K562 (cell line): ENCODE measurements around the gene ORC1. TPM values are rescaled to one million over a fixed set of nuclear protein-coding genes. Genes with fewer than 3 reads are reported as not detected.

Experiments used
- ATAC-seq: fragments of 200-7000 bp; cut with Tn5 transposase; 3 replicates; pipeline ENCODE4 v1.9.1; 2020; ENCODE audit warnings: moderate library complexity
- BruUV-seq: library from RNA; stranded (reverse); fragments of 400-500 nt; replicated peaks from 2 replicates; lab custom pipeline; 2021; lab: Mats Ljungman, UMichigan
- CTCF ChIA-PET: fragments of 300-600 bp; formaldehyde crosslinking; extraction: SDS; loops from one replicate; lab custom pipeline; 2021; ENCODE audit warnings: low intra/inter-chr PET ratio; lab: Yijun Ruan, JAX
- POLR2A ChIA-PET: fragments of 300-600, 350-650 bp; sonication (Branson Sonifier 250); formaldehyde crosslinking; extraction: SDS; loops from one replicate; lab custom pipeline; 2021; ENCODE audit warnings: antibody characterized with exemption, inconsistent platforms; lab: Yijun Ruan, JAX
- DNase-seq, 4 experiments: peaks; one replicate each; pipeline versions ENCODE4 v3.0.0 to v3.0.0-alpha.2; 2011 to 2018; ENCODE audit warnings: low spot score in 3 of 4, mixed read lengths in 3 of 4; ENCODE audit errors: extremely low read depth in 1 of 4
- FAIRE-seq: peaks from 2 replicates; lab custom pipeline; 2011; peaks lifted over from hg19 to GRCh38; lab: Jason Lieb, UNC
- H2AFZ ChIP-seq: 2 replicates; pipeline ENCODE4 v1.6.0; 2011; ENCODE audit warnings: low read depth, low read length, control low read depth, inconsistent platforms
- H3K27ac ChIP-seq: fragments of 200-600 bp; 3 replicates; pipeline ENCODE4 v1.8.0; 2011; ENCODE audit warnings: low read depth, mild to moderate bottlenecking, control low read depth, inconsistent platforms, low read length, moderate library complexity, mixed read lengths; ENCODE audit errors: extremely low read depth
- H3K27me3 ChIP-seq, 2 experiments: fragments of 300-600 bp in 1 of 2; 2 replicates in 1 of 2; 3 replicates in 1 of 2; pipeline versions ENCODE4 v1.6.0 to v1.8.0; 2011; ENCODE audit warnings: inconsistent platforms in 2 of 2, low read length in 2 of 2, mild to moderate bottlenecking in 1 of 2, mixed read lengths in 1 of 2, moderate library complexity in 1 of 2; ENCODE audit not compliant: control insufficient read depth in 2 of 2, insufficient read depth in 2 of 2
- H3K36me3 ChIP-seq: fragments of 300-600 bp; 3 replicates; pipeline ENCODE4 v1.8.0; 2011; ENCODE audit warnings: mild to moderate bottlenecking, low read length, inconsistent platforms; ENCODE audit not compliant: control insufficient read depth, insufficient read depth
- H3K4me1 ChIP-seq, 2 experiments: fragments of 200-600 bp in 1 of 2; replicated peaks in 1 of 2; 2 replicates in 1 of 2; 3 replicates in 1 of 2; pipeline versions ENCODE4 v1.5.1 to v1.8.0; 2011; ENCODE audit warnings: inconsistent platforms in 2 of 2, low read length in 2 of 2, mild to moderate bottlenecking in 1 of 2, mixed read lengths in 1 of 2, moderate library complexity in 1 of 2; ENCODE audit not compliant: control insufficient read depth in 2 of 2, insufficient read depth in 2 of 2
- H3K4me2 ChIP-seq: 2 replicates; pipeline ENCODE4 v1.6.1; 2011; ENCODE audit warnings: low read length, control low read depth, inconsistent platforms, mixed read lengths; ENCODE audit not compliant: insufficient read depth
- H3K4me3 ChIP-seq: fragments of 200-600 bp; sonication (generic), shearing (Covaris generic); 2 replicates; pipeline ENCODE4 v1.5.1; 2016; ENCODE audit warnings: control low read depth, inconsistent platforms
- H3K79me2 ChIP-seq: fragments of 200-600 bp; 3 replicates; pipeline ENCODE4 v1.8.0; 2011; ENCODE audit warnings: low read length, inconsistent platforms; ENCODE audit not compliant: control insufficient read depth, insufficient read depth
- H3K9ac ChIP-seq, 2 experiments: 2 replicates each; pipeline versions ENCODE4 v1.6.0 to v1.6.1; 2011; ENCODE audit warnings: low read depth in 2 of 2, low read length in 2 of 2, control low read depth in 1 of 2, inconsistent platforms in 1 of 2, mild to moderate bottlenecking in 1 of 2, mixed read lengths in 1 of 2; ENCODE audit not compliant: insufficient read depth in 1 of 2
- H3K9me1 ChIP-seq: one replicate; pipeline ENCODE4 v1.6.0; 2011; ENCODE audit warnings: inconsistent platforms, mild to moderate bottlenecking, low read length, moderate library complexity; ENCODE audit not compliant: control insufficient read depth, insufficient read depth
- H3K9me3 ChIP-seq: replicated peaks from 2 replicates; pipeline ENCODE4 v1.5.1; 2011; ENCODE audit warnings: low read depth, low read length, inconsistent platforms; ENCODE audit not compliant: control insufficient read depth, insufficient read depth
- H4K20me1 ChIP-seq: replicated peaks from 2 replicates; pipeline ENCODE4 v1.6.1; 2011; ENCODE audit warnings: low read length, inconsistent platforms, mixed read lengths; ENCODE audit not compliant: control insufficient read depth, insufficient read depth
- CREB1 ChIP-seq, 2 experiments: sonication (generic) in 1 of 2; formaldehyde crosslinking in 1 of 2; IDR thresholded peaks; 2 replicates each; pipeline versions ENCODE4 v1.6.1 to v1.8.0; 2012 to 2022; ENCODE audit warnings: inconsistent platforms in 1 of 2, mild to moderate bottlenecking in 1 of 2, missing genetic modification reagents in 1 of 2, moderate library complexity in 1 of 2
- CSDE1 ChIP-seq, 2 experiments: fragments of 450-650 bp; IDR thresholded peaks; 2 replicates each; pipeline ENCODE4 v1.6.1; 2016; ENCODE audit warnings: mild to moderate bottlenecking in 1 of 2
- FOXK1 ChIP-seq: sonication (generic); formaldehyde crosslinking; IDR thresholded peaks from 2 replicates; pipeline ENCODE4 v1.8.0; 2022; ENCODE audit warnings: missing genetic modification reagents, mild to moderate bottlenecking, borderline replicate concordance
- ILK ChIP-seq: fragments of 450-650 bp; IDR thresholded peaks from 2 replicates; pipeline ENCODE4 v1.6.1; 2016; ENCODE audit warnings: missing genetic modification characterization, low read depth, mild to moderate bottlenecking, missing compliant biosample characterization, moderate library complexity, borderline replicate concordance
- NR2C1 ChIP-seq, 2 experiments: fragments of 450-650 bp; IDR thresholded peaks; 2 replicates each; pipeline ENCODE4 v1.6.1; 2017; ENCODE audit warnings: mild to moderate bottlenecking in 2 of 2, antibody characterized with exemption in 1 of 2, inconsistent platforms in 1 of 2, missing compliant biosample characterization in 1 of 2, missing genetic modification characterization in 1 of 2
- SMAD3 ChIP-seq: fragments of 450-650 bp; formaldehyde crosslinking; conservative IDR thresholded peaks from 2 replicates; pipeline ENCODE4 v1.4.0; 2020; ENCODE audit warnings: mild to moderate bottlenecking
- TEAD1 ChIP-seq, 2 experiments: fragments of 450-650 bp in 1 of 2; sonication (generic) in 1 of 2; formaldehyde crosslinking; IDR thresholded peaks; 2 replicates each; pipeline versions ENCODE4 v1.4.0 to v1.8.0; 2020 to 2022; ENCODE audit warnings: mild to moderate bottlenecking in 2 of 2, missing genetic modification reagents in 1 of 2
- TRIM24 ChIP-seq, 2 experiments: fragments of 450-650 bp; IDR thresholded peaks; 2 replicates each; pipeline ENCODE4 v1.6.1; 2016
- ZFPM2 ChIP-seq: fragments of 250-450 bp; sonication (Bioruptor Pico); IDR thresholded peaks from 2 replicates; pipeline ENCODE4 v1.5.1; 2022; ENCODE audit warnings: mild to moderate bottlenecking
- ZNF408 ChIP-seq: fragments of 250-450 bp; sonication (Bioruptor Pico); IDR thresholded peaks from 2 replicates; pipeline ENCODE4 v1.4.0; 2020; ENCODE audit warnings: low read depth, mild to moderate bottlenecking, moderate library complexity
- ZNF583 ChIP-seq: fragments of 250-450 bp; sonication (Bioruptor Pico); IDR thresholded peaks from 2 replicates; pipeline ENCODE4 v1.4.0; 2020
- ZNF584 ChIP-seq: fragments of 200-800 bp; sonication (Bioruptor generic); IDR thresholded peaks from 2 replicates; pipeline ENCODE4 v1.6.1; 2016; ENCODE audit warnings: low read depth, mild to moderate bottlenecking, missing genetic modification characterization, missing compliant biosample characterization
- ZNF830 ChIP-seq: fragments of 250-450 bp; sonication (Bioruptor Pico); IDR thresholded peaks from 2 replicates; pipeline ENCODE4 v1.5.0; 2021; ENCODE audit warnings: mild to moderate bottlenecking
- WGBS: fragments of 100-300 bp; shearing (Covaris generic); methylation state at CpG from one replicate; pipeline ENCODE4 v1.1.6; 2016; ENCODE audit warnings: low coverage, mixed read lengths; ENCODE audit not compliant: insufficient coverage; ENCODE audit errors: missing lambda C conversion rate; 5-methylcytosine and 5-hydroxymethylcytosine counted together
- in situ Hi-C: fragments of 300-500 bp; cut with MboI; formaldehyde crosslinking; loops from 4 replicates; pipeline ENCODE4 v1.15.0; 2018; ENCODE audit warnings: inconsistent platforms, mixed read lengths
- intact Hi-C: fragments of 100-400 bp; cut with micrococcal nuclease; formaldehyde crosslinking; loops from 2 replicates; pipeline ENCODE4 v1.14.2; 2022
- polyA plus RNA-seq, 8 experiments: library from polyadenylated mRNA; depleted of rRNA in 4 of 8; stranded (reverse) in 5 of 8; unstranded in 3 of 8; fragments of >200 nt; fragmentation: Nextera tagmentation in 2 of 8; fragmentation: Illumina TruSeq in 1 of 8; extraction: Ambion mirVana in 2 of 8; extraction: Trizol in 1 of 8; gene quantifications; 2 replicates each; pipeline versions ENCODE4 v1.2.1 to v1.2.3, GENCODE V29; 2011 to 2014; ENCODE audit warnings: inconsistent platforms in 1 of 8, missing spikeins in 1 of 8
- total RNA-seq, 7 experiments: library from RNA; depleted of rRNA in 6 of 7; stranded (reverse); fragments of >200 nt in 6 of 7; fragmentation: Illumina TruSeq in 2 of 7; extraction: Trizol in 2 of 7; gene quantifications; 2 replicates each; pipeline versions ENCODE4 v1.2.1 to v1.2.3, GENCODE V29; 2011 to 2021; ENCODE audit warnings: low replicate concordance in 1 of 7
- TF ChIP-seq, protein P1 (sequence below): fragments of 450-650 bp; formaldehyde crosslinking; IDR thresholded peaks from 2 replicates; pipeline ENCODE4 v1.4.0; 2020; ENCODE audit warnings: mild to moderate bottlenecking
- TF ChIP-seq, protein P2 (sequence below): fragments of 450-650 bp; formaldehyde crosslinking; IDR thresholded peaks from 2 replicates; pipeline ENCODE4 v1.4.0; 2020; ENCODE audit warnings: mild to moderate bottlenecking, mixed read lengths
- TF ChIP-seq, protein P3 (sequence below): IDR thresholded peaks from 2 replicates; pipeline ENCODE4 v1.6.1; 2011; ENCODE audit not compliant: insufficient read length; ENCODE audit errors: extremely low read depth

The ORC1 gene
- total and polyA plus RNA-seq, 9 of the 15 experiments (the other 6 are each of a cell fraction or from before 2014, with no cell fraction given): 26.4 to 91.6 (median 69.7) TPM

DNA sequence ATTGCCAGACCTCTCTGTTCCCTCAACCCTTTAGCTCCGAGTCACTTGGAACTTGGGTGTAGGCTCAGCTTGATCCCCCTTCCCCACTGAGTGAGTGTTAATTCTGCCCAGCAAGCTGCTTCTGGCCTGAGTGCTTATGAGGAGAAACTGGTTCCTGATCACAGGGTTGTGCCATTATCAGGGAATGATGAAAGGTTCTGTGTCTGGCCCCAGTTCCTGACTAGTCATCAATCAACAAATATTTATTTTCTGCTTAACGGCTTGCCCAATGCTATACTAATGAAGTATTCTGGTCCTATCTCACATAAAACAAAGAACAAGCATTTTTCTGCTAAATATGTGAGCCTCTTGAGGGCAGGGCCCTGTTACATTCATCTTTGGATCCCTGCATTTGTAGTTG lies 59.0 kb downstream of the ORC1 start:
- intact Hi-C loops (loop anchor here (10.0 kb wide), 1 partner anchor 450 kb away; no protein-coding TSS in a partner anchor), in situ Hi-C loops (no loop called here)
- no peak for FAIRE-seq
- TF ChIP-seq ZNF408 (CRISPR knock-in tag) (no peak), ZFPM2 (CRISPR knock-in tag) (no peak), SMAD3 (CRISPR knock-in tag) (no peak), ILK (tag) (no peak), ZNF583 (CRISPR knock-in tag) (no peak), TEAD1 (CRISPR knock-in tag; IDR thresholded peaks at IDR 0.05) (no peak), ZNF584 (no peak), CREB1 (IDR thresholded peaks at IDR 0.05) (no peak), CREB1 (CRISPR knock-in tag; IDR thresholded peaks at IDR 0.05) (no peak), CSDE1 (IDR thresholded peaks at IDR 0.05) (no peak), NR2C1 (IDR thresholded peaks at IDR 0.05) (no peak), NR2C1 (tag; IDR thresholded peaks at IDR 0.05) (no peak), TRIM24 (IDR thresholded peaks at IDR 0.05) (no peak), ZNF830 (no peak), FOXK1 (CRISPR knock-in tag) (no peak)
- TF ChIP-seq, protein P1, sequence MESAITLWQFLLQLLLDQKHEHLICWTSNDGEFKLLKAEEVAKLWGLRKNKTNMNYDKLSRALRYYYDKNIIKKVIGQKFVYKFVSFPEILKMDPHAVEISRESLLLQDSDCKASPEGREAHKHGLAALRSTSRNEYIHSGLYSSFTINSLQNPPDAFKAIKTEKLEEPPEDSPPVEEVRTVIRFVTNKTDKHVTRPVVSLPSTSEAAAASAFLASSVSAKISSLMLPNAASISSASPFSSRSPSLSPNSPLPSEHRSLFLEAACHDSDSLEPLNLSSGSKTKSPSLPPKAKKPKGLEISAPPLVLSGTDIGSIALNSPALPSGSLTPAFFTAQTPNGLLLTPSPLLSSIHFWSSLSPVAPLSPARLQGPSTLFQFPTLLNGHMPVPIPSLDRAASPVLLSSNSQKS (CRISPR knock-in tag): no peak
- TF ChIP-seq, protein P2, sequence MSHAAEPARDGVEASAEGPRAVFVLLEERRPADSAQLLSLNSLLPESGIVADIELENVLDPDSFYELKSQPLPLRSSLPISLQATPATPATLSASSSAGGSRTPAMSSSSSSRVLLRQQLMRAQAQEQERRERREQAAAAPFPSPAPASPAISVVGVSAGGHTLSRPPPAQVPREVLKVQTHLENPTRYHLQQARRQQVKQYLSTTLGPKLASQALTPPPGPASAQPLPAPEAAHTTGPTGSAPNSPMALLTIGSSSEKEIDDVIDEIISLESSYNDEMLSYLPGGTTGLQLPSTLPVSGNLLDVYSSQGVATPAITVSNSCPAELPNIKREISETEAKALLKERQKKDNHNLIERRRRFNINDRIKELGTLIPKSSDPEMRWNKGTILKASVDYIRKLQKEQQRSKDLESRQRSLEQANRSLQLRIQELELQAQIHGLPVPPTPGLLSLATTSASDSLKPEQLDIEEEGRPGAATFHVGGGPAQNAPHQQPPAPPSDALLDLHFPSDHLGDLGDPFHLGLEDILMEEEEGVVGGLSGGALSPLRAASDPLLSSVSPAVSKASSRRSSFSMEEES: no peak
- TF ChIP-seq, protein P3, sequence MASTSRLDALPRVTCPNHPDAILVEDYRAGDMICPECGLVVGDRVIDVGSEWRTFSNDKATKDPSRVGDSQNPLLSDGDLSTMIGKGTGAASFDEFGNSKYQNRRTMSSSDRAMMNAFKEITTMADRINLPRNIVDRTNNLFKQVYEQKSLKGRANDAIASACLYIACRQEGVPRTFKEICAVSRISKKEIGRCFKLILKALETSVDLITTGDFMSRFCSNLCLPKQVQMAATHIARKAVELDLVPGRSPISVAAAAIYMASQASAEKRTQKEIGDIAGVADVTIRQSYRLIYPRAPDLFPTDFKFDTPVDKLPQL: no peak

More for the DNA sequence above, 59.0 kb downstream of the ORC1 start:
- CTCF ChIA-PET: no interaction called here
- Histone ChIP-seq H3K27me3 (no peaks in the 10 kb centered on the region), H3K4me2 (no peak overlapping the region), H3K4me3 (no peak overlapping the region), H3K9me1 (no peaks in the 10 kb centered on the region), H3K27ac (no peak overlapping the region), H3K4me1 (no peaks in the 10 kb centered on the region), H3K9ac (no peak overlapping the region), H4K20me1 (no peaks in the 10 kb centered on the region), H3K9me3 (no peaks in the 10 kb centered on the region), H2AFZ (no peak overlapping the region), H3K36me3 (no peaks in the 10 kb centered on the region; the same call in 2 of the 3 replicates), H3K79me2 (no peaks in the 10 kb centered on the region)
- no TSS peak for BruUV-seq
- POLR2A ChIA-PET: interaction anchor here (1.2 to 2.2 kb wide), 2 partner anchors 8 to 17 kb away, joined by 3 to 11 read pairs; no protein-coding TSS in a partner anchor
- ATAC-seq (no peak), DNase-seq (no peak)
- WGBS: 60% methylated on average over 2 of the region's 2 CpGs
